GM18499 (cell line): ENCODE data around the gene PKN1.
"Not testable (repeated sequence)": the region's sequence is repeated elsewhere in the genome, so short reads cannot be mapped to it uniquely, and the experiment has no call there.

ENCODE experiments used
- ATAC-seq: cut with Tn5 transposase; IDR thresholded peaks from one replicate; pipeline ENCODE4 v1.9.1; 2021; ENCODE audit warnings: moderate number of reproducible peaks; ENCODE audit not compliant: insufficient read depth, unreplicated experiment

The PKN1 gene

GRCh38 chr19:14452303-14452702 is 19.2 kb downstream of the PKN1 start:
- not testable (repeated sequence) for ATAC-seq

- ATAC-seq, result no peak
Measured at GRCh38 chr19:14459703-14460102, 26.6 kb downstream of the PKN1 start.

DNA sequence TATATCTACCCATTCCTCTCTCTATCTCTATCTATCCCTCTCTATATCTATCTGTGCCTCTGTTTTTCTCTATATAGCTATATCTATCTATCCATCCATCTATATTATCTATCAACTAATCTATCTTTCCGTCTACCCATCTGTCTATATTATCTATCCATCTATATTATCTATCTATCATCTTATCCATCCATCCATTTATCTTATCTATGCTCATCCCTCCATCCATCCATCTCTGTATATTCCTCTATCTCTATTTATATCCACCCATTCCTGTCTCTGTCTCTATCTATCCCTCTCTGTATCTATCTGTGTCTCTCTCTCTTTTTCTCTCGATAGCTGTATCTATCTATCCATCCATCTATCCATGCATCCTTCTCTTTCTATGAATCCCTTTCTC is 27.8 kb downstream of the PKN1 start:
- no peak for ATAC-seq

- not testable (repeated sequence) for ATAC-seq
Measured at GRCh38 chr19:14462401-14462800, 29.3 kb downstream of the PKN1 start.

DNA sequence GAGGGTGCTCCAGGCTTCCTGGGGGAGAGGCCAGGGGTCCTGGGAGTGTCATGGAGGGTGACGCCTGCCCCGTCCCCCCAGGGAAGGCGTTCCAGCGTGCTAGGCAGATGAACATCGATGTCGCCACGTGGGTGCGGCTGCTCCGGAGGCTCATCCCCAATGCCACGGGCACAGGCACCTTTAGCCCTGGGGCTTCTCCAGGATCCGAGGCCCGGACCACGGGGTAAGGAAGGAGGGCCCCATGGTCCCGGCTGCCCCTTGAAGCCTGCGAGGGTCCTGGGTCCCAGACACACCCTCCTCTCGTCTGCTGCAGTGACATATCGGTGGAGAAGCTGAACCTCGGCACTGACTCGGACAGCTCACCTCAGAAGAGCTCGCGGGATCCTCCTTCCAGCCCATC is 30.6 kb downstream of the PKN1 start:
- ATAC-seq, result no peak

DNA sequence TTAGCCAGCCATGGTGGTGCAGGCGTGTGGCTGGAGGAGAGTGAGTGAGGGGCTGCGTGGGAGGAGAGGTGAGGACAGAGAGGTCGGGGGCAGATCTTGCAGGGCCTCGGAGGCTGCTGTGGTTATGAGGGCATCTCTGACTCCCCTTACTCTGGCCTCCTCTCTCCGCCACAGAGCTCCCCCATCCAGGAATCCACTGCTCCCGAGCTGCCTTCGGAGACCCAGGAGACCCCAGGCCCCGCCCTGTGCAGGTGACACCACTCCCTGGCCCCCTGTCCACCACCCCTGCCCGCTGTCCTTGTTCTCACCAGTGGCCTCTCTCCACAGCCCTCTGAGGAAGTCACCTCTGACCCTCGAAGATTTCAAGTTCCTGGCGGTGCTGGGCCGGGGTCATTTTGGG is 34.3 kb downstream of the PKN1 start:
- ATAC-seq, result no peak

DNA sequence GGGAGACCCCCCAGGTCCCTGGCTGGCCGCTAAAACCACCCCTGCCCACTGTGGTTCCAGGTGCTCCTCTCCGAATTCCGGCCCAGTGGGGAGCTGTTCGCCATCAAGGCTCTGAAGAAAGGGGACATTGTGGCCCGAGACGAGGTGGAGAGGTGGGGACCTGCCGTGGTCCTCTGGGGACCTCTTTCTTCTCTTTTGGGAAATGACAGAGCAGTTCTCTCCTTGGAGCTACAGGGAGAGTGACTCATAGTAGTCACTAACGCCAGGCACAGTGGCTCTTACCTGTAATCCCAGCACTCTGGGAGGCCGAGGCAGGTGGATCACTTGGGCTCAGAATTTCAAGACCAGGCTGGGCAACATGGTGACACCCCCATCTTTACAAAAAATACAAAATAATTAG is 34.7 kb downstream of the PKN1 start:
- no peak for ATAC-seq

DNA sequence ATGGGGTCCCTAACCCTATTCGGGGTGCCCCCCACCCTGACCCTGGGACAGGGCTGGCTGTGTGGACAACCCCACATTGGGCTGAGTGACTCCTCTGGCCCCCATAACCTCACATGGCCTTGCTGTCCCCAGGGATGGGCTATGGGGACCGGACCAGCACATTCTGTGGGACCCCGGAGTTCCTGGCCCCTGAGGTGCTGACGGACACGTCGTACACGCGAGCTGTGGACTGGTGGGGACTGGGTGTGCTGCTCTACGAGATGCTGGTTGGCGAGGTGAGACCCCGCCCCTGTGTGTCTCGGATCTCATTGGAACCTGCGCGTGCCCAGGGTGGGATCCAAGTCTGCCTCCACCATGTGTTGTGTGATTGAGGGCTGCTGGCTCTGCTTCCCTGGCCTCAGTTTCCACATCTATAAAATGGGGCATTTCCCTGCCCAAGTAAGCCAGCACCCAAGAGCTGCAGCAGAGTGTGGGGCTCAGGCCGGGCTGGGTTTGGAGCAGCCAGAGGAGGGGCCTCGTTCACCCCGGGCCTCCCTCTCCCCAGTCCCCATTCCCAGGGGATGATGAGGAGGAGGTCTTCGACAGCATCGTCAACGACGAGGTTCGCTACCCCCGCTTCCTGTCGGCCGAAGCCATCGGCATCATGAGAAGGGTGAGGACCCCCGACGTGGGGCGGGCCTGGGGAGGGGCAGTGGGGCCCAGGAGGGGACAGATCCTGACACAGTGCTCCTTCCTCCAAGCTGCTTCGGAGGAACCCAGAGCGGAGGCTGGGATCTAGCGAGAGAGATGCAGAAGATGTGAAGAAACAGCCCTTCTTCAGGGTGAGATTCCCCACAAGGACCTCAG is 37.1 kb downstream of the PKN1 start:
- ATAC-seq, result no peak

- ATAC-seq, result no peak
Measured at GRCh38 chr19:14471436-14472187, 38.5 kb downstream of the PKN1 start.

- no peak for ATAC-seq
Measured at GRCh38 chr19:14472202-14472938, 39.3 kb downstream of the PKN1 start.

GRCh38 chr19:14473073-14473977 is 40.2 kb downstream of the PKN1 start:
- no peak for ATAC-seq

GRCh38 chr19:14473978-14474578 is 41.0 kb downstream of the PKN1 start:
- ATAC-seq, result no peak

- ATAC-seq, result no peak
Measured at GRCh38 chr19:14474827-14475226, 41.7 kb downstream of the PKN1 start.

DNA sequence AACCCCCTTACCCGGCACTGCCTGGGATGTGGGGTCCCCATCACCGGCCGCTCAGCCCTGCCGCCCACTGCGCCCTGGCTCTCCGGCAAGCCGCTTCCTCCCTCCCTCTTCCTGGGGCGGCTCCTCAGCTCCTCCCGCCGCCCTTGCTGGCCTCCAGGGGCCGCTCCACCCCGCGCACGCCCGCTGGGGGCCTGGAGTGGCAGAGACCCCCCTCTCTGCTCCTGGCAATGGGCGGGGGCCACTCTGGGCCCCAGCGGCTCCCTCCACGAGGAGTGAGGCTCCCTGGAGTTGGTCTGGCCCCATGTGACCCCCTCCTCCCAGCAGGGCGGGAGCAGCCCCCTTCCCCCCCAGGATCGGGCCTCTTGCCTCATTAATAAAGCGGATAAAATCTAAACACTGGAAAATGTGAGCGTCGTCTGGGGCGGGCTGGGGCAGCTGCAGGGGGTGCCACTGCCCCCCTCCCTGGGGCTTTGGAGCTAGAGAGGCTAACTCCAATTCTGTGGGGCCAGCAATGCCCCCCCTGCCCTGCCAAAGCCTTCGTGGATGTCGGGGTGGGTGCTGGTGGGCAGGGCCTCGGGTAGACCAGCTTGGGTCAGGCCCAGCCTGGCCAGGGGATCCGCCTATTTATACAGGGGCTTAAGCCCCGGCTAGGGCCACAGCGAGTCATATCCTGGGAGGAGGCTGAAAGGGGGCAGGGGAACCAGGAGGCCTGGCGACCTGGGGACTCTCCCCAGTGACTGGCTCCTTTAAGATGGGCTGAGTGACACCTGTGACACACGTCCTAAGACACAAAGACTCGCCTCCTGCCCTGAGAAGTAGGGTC is 42.4 kb downstream of the PKN1 start, which contains the start of gene PTGER1:
TSS of gene PTGER1 (minus strand) at position 104 of the 823 bp plus-strand sequence. CDS start 1,034 bp downstream, outside the sequence.
- no peak for ATAC-seq

- no peak for ATAC-seq
Measured at GRCh38 chr19:14476327-14476672, 43.2 kb downstream of the PKN1 start.

DNA sequence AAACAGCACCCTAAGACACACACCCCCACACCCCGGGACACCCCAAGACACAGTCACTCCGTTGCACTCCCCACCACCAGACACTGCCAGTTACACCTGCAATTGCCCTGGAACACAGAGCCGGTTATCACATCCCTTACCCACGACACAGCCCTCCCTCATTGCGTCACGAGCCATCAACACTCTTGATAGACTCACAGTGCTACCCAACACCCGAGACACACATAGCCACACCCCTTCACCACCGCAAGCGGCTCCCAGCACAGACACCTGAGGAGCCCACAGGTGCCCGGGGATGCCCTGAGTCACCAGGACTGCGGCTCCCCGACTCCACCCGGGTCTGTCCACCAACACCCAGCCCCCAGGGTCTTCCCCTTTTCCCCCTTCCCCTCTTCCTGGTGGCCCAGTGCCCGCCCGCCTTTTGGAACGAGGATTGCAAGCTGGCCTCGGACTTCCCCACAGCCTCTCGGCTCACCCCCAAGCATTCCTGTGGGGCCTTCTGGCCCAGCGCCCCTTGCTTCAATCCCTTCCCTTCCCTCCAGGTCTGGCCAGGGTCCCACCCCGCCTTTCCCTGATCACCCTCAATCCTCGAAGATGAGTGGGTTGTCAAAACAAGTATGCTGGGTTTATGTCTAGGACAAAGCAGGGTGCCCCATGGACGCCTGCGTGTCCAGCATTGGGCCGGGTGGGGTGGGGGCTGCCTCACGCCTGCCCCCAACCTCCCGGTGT is 43.7 kb downstream of the PKN1 start:
- ATAC-seq, result no peak

GRCh38 chr19:14477418-14478112 is 44.5 kb downstream of the PKN1 start:
- ATAC-seq, result no peak
